Measurements from ENCODE around the gene PSMD3. TPM values are rescaled to one million over a fixed set of nuclear protein-coding genes. Genes with fewer than 3 reads are reported as not detected.

PSMD3 gene
- total and polyA plus RNA-seq, 2 of the 4 experiments (the other 2 are of a cell fraction), result 123 to 155 TPM

DNA sequence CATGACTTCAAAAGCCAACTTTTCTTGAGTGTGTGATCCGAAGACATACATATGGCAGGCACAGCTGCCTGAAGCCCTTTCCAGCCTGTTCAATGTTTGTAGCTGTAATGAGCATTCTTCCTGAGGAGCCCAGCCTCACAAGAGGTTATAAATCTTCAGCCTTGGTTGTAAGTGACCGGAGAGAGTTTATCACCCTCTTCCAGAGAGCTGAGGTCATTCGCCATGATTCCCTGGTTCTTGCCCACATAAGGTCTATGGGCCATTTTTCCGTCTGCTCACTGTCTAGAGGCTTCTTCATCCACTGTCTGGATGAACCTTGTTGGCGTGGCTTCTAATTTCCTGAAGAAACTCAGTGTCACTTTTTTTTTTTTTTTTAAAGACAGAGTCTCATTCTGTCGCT is 24.9 kb downstream of the PSMD3 start:
- WGBS, 2 experiments (ENCODE audit: extremely low coverage in 2 of 2, insufficient read length in 1 of 2), result no CpG with 5 or more reads among the region's 6 CpGs
- no peak overlapping the region for H3K9ac ChIP-seq (ENCODE audit: low read depth, low read length)
- no peak overlapping the region for H3K4ac ChIP-seq (ENCODE audit: low read depth, low read length)
- H3K79me1 ChIP-seq (ENCODE audit: low read depth in 1 of 2, low read length in 2 of 2), result no peaks in the 10 kb centered on the region
- no peaks in the 10 kb centered on the region for H3K9me1 ChIP-seq (ENCODE audit: insufficient read depth, low read length)
- in situ Hi-C loops (cut with MboI; ENCODE audit: low sequenced_read_pairs), result no loop called here
- no peak for ATAC-seq (ENCODE audit: low read depth)
- no peak overlapping the region for H4K5ac ChIP-seq (ENCODE audit: low read depth, low read length)
- no peak for DNase-seq
- no peak overlapping the region for H4K91ac ChIP-seq (ENCODE audit: insufficient read depth, low read depth, low read length)
- no TSS peak for BruUV-seq (replicated peaks)
- no peak overlapping the region for H2BK15ac ChIP-seq (ENCODE audit: low read depth, low read length)
- H3K18ac ChIP-seq (ENCODE audit: low read depth, low read length), result no peak overlapping the region
- no peak overlapping the region for H2BK5ac ChIP-seq (ENCODE audit: low read depth, low read length, poor library complexity, severe bottlenecking)
- H3K27ac ChIP-seq (ENCODE audit: insufficient read depth, low read length), result no peak overlapping the region
- no peak overlapping the region for H2AK9ac ChIP-seq (replicated peaks; ENCODE audit: low read depth, low read length, poor library complexity)
- H3K4me1 ChIP-seq (ENCODE audit: control insufficient read depth, insufficient read depth, low read length), result no peaks in the 10 kb centered on the region
- no peak overlapping the region for H3K4me3 ChIP-seq (ENCODE audit: insufficient read depth, low read depth, low read length)
- H3K14ac ChIP-seq (replicated peaks; ENCODE audit: low read depth, low read length), result no peak overlapping the region
- no peak overlapping the region for H3K23ac ChIP-seq (ENCODE audit: low read depth, low read length)
- H2AK5ac ChIP-seq (ENCODE audit: low read depth, low read length), result no peak overlapping the region
- H3K9me3 ChIP-seq (ENCODE audit: control insufficient read depth, insufficient read depth, low read length), result no peaks in the 10 kb centered on the region
- TF ChIP-seq, protein P1, sequence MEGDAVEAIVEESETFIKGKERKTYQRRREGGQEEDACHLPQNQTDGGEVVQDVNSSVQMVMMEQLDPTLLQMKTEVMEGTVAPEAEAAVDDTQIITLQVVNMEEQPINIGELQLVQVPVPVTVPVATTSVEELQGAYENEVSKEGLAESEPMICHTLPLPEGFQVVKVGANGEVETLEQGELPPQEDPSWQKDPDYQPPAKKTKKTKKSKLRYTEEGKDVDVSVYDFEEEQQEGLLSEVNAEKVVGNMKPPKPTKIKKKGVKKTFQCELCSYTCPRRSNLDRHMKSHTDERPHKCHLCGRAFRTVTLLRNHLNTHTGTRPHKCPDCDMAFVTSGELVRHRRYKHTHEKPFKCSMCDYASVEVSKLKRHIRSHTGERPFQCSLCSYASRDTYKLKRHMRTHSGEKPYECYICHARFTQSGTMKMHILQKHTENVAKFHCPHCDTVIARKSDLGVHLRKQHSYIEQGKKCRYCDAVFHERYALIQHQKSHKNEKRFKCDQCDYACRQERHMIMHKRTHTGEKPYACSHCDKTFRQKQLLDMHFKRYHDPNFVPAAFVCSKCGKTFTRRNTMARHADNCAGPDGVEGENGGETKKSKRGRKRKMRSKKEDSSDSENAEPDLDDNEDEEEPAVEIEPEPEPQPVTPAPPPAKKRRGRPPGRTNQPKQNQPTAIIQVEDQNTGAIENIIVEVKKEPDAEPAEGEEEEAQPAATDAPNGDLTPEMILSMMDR (conservative IDR thresholded peaks at IDR 0.05; ENCODE audit: low read depth, low read length), result no peak
- TF ChIP-seq MAFK (IDR thresholded peaks at IDR 0.05; ENCODE audit: low read depth, low read length), result no peak
- TF ChIP-seq, protein P2, sequence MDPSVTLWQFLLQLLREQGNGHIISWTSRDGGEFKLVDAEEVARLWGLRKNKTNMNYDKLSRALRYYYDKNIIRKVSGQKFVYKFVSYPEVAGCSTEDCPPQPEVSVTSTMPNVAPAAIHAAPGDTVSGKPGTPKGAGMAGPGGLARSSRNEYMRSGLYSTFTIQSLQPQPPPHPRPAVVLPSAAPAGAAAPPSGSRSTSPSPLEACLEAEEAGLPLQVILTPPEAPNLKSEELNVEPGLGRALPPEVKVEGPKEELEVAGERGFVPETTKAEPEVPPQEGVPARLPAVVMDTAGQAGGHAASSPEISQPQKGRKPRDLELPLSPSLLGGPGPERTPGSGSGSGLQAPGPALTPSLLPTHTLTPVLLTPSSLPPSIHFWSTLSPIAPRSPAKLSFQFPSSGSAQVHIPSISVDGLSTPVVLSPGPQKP (IDR thresholded peaks at IDR 0.05; ENCODE audit: borderline replicate concordance, low read depth, low read length), result no peak
- TF ChIP-seq RAD21 (IDR thresholded peaks at IDR 0.05; ENCODE audit: low read length), result no peak
- no peak for TF ChIP-seq MAZ (IDR thresholded peaks at IDR 0.05; ENCODE audit: borderline replicate concordance, low read depth, low read length)
- TF ChIP-seq FOS (IDR thresholded peaks at IDR 0.05; ENCODE audit: low read depth, low read length), result no peak
- TF ChIP-seq CHD1 (IDR thresholded peaks at IDR 0.05; ENCODE audit: low read depth, low read length), result no peak
- no peak for TF ChIP-seq RCOR1 (IDR thresholded peaks at IDR 0.05; ENCODE audit: insufficient replicate concordance, low read length)
- no peak for TF ChIP-seq MXI1 (IDR thresholded peaks at IDR 0.05; ENCODE audit: borderline replicate concordance, low read depth, low read length)
- TF ChIP-seq, protein P3, sequence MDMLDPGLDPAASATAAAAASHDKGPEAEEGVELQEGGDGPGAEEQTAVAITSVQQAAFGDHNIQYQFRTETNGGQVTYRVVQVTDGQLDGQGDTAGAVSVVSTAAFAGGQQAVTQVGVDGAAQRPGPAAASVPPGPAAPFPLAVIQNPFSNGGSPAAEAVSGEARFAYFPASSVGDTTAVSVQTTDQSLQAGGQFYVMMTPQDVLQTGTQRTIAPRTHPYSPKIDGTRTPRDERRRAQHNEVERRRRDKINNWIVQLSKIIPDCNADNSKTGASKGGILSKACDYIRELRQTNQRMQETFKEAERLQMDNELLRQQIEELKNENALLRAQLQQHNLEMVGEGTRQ (IDR thresholded peaks at IDR 0.05; ENCODE audit: low read depth, low read length), result no peak
- TF ChIP-seq CEBPB (IDR thresholded peaks at IDR 0.05; ENCODE audit: low read depth, low read length), result no peak
- no peak for TF ChIP-seq BHLHE40 (IDR thresholded peaks at IDR 0.05; ENCODE audit: low read depth, low read length)
- no peak for TF ChIP-seq POLR2A (IDR thresholded peaks at IDR 0.05; ENCODE audit: low read depth, low read length)
- no peak for TF ChIP-seq RFX5 (IDR thresholded peaks at IDR 0.05; ENCODE audit: low read depth, low read length)
- TF ChIP-seq SMC3 (IDR thresholded peaks at IDR 0.05; ENCODE audit: low read depth, low read length), result no peak
- TF ChIP-seq NFE2L2 (IDR thresholded peaks at IDR 0.05; ENCODE audit: low read depth, low read length), result no peak
- H2BK20ac ChIP-seq (ENCODE audit: low read depth, low read length), result no peak overlapping the region
- H3K4me2 ChIP-seq (ENCODE audit: low read depth, low read length), result no peak overlapping the region
- ChIA-PET POLR2A (ENCODE audit: unreplicated experiment) (no interaction called here), CTCF (interaction anchor here (0.8 kb wide), 1 partner anchor 8 kb away, joined by 4 read pairs; no protein-coding TSS in a partner anchor)
- no peak overlapping the region for H4K8ac ChIP-seq (ENCODE audit: low read depth in 2 of 2, low read length in 2 of 2)
- no peaks in the 10 kb centered on the region for H3K36me3 ChIP-seq (ENCODE audit: control insufficient read depth, insufficient read depth, low read length)
- no peak overlapping the region for H3K56ac ChIP-seq (ENCODE audit: extremely low read depth, insufficient read depth, low read length)
- intact Hi-C loops (cut with micrococcal nuclease), result no loop called here
- peaks cover 5% of the 10 kb centered on the region for H3K27me3 ChIP-seq (ENCODE audit: control insufficient read depth, insufficient read depth, low read length)
- H2AFZ ChIP-seq (replicated peaks; ENCODE audit: low read length, poor library complexity), result no peak overlapping the region
- H4K20me1 ChIP-seq (ENCODE audit: insufficient read depth, low read length), result no peaks in the 10 kb centered on the region
- H2BK120ac ChIP-seq (ENCODE audit: low read depth, low read length), result no peak overlapping the region
- dilution Hi-C loops (cut with HindIII; ENCODE audit: low sequenced_read_pairs, unreplicated experiment), result no loop called here
